CD4-positive, alpha-beta memory T cell (primary cell): ENCODE data around the gene ANKK1. TPM values are rescaled to one million over a fixed set of nuclear protein-coding genes. Genes with fewer than 3 reads are reported as not detected.

Experiments used
- CTCF ChIA-PET: fragments of 350-600 bp; sonication (Branson Sonifier 250); formaldehyde crosslinking; loops from one replicate; lab custom pipeline; 2021; ENCODE audit warnings: inconsistent platforms; ENCODE audit not compliant: partially characterized antibody; lab: Charles Lee
- POLR2A ChIA-PET: fragments of 350-600 bp; sonication (Branson Sonifier 250); formaldehyde crosslinking; loops from one replicate; lab custom pipeline; 2021; ENCODE audit not compliant: partially characterized antibody; lab: Charles Lee
- DNase-seq, 5 donors: peaks; one replicate each; pipeline versions ENCODE4 v3.0.0 to v3.0.0-alpha.2; 2020 to 2022; ENCODE audit warnings: mixed read lengths in 1 of 5
- H3K27ac ChIP-seq: one replicate; pipeline ENCODE4 v1.7.0; 2013; ENCODE audit warnings: low read depth, low read length
- H3K27me3 ChIP-seq: 2 replicates; pipeline ENCODE4 v1.7.0; 2013; ENCODE audit warnings: mild to moderate bottlenecking, low read length, moderate library complexity; ENCODE audit not compliant: insufficient read depth
- H3K36me3 ChIP-seq: 2 replicates; pipeline ENCODE4 v1.7.0; 2013; ENCODE audit warnings: mild to moderate bottlenecking, low read length, moderate library complexity; ENCODE audit not compliant: insufficient read depth
- H3K4me1 ChIP-seq: 2 replicates; pipeline ENCODE4 v1.7.0; 2013; ENCODE audit warnings: mild to moderate bottlenecking, low read length, moderate library complexity; ENCODE audit not compliant: insufficient read depth
- H3K4me3 ChIP-seq, 2 donors: one replicate each; pipeline ENCODE4 v1.7.0; 2013; ENCODE audit warnings: low read length in 2 of 2, mild to moderate bottlenecking in 1 of 2
- H3K9me3 ChIP-seq, 2 donors: one replicate each; pipeline ENCODE4 v1.7.0; 2013; ENCODE audit warnings: low read length in 2 of 2, control low read depth in 1 of 2; ENCODE audit not compliant: control insufficient read depth in 1 of 2
- H3K27ac Mint-ChIP-seq, 7 donors: one replicate each; pipeline ENCODE4 v1.8.0; 2020 to 2021; ENCODE audit warnings: mixed read lengths in 7 of 7, mild to moderate bottlenecking in 6 of 7, inconsistent platforms in 3 of 7, moderate library complexity in 3 of 7
- H3K27me3 Mint-ChIP-seq, 2 donors: one replicate each; pipeline ENCODE4 v1.8.0; 2020 to 2021; ENCODE audit warnings: mixed read lengths in 2 of 2
- H3K36me3 Mint-ChIP-seq, 2 donors: one replicate each; pipeline ENCODE4 v1.8.0; 2020 to 2021; ENCODE audit warnings: mixed read lengths in 2 of 2, inconsistent platforms in 1 of 2, mild to moderate bottlenecking in 1 of 2
- H3K4me1 Mint-ChIP-seq, 4 donors: one replicate each; pipeline ENCODE4 v1.8.0; 2020 to 2021; ENCODE audit warnings: mixed read lengths in 4 of 4, mild to moderate bottlenecking in 1 of 4
- H3K4me3 Mint-ChIP-seq, 8 donors: one replicate each; pipeline ENCODE4 v1.8.0; 2020 to 2021; ENCODE audit warnings: mixed read lengths in 8 of 8, mild to moderate bottlenecking in 7 of 8, moderate library complexity in 6 of 8, inconsistent platforms in 3 of 8
- H3K9me3 Mint-ChIP-seq, 8 donors: one replicate each; pipeline ENCODE4 v1.8.0; 2020 to 2021; ENCODE audit warnings: mixed read lengths in 8 of 8, mild to moderate bottlenecking in 5 of 8, inconsistent platforms in 3 of 8, moderate library complexity in 1 of 8
- intact Hi-C: fragments of 100-400 bp; cut with micrococcal nuclease; formaldehyde crosslinking; loops from one replicate; pipeline ENCODE4 v1.15.1; 2023
- polyA plus RNA-seq, 2 donors: library from polyadenylated mRNA; unstranded; fragments of 300-500 nt; fragmentation: Illumina TruSeq; gene quantifications; one replicate each; pipeline ENCODE4 v1.2.3, GENCODE V29; 2021
- total RNA-seq, 2 experiments: library from RNA; stranded (reverse); gene quantifications; one replicate each; pipeline ENCODE4 v1.2.3, GENCODE V29; 2021

ANKK1 gene
- total and polyA plus RNA-seq, 4 experiments from 2014 or later, result 0.24 to 3.8 (median 2.7) TPM; not detected in 1

DNA sequence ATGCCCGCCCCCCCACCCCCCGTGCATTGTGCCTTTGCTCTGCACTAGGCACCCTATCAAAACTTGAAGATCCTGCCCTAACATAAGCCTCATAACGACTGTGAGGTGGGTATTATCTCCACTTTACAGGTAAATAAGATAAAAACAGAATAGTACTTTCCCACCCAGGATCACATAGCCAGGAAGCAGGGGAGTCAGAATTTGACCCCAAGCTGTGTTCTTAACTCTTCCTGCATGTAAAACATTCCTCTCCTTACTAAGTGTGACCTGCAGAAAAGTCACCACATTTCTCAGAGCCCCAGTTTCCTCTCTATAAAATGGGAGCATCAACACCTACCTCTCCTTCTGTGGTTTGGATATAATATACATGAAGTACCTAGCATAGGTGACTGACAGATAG, 18.2 kb upstream of the ANKK1 start:
- Mint-ChIP-seq H3K4me1 (peaks cover 10 to 18% (median 12%) of the 10 kb centered on the region in 4 donors), H3K36me3 (peaks cover 61 to 70% of the 10 kb centered on the region in 2 donors), H3K9me3 (no peaks in the 10 kb centered on the region), H3K27ac (peak overlapping the region in 1 of 7 donors; percentile 72), H3K4me3 (no peak overlapping the region), H3K27me3 (no peaks in the 10 kb centered on the region)
- Histone ChIP-seq H3K27ac (no peak overlapping the region), H3K36me3 (peaks cover 19% of the 10 kb centered on the region), H3K9me3 (no peaks in the 10 kb centered on the region), H3K27me3 (no peaks in the 10 kb centered on the region), H3K4me3 (no peak overlapping the region), H3K4me1 (peaks cover 11% of the 10 kb centered on the region)
- ChIA-PET CTCF (no interaction called here), POLR2A (no interaction called here)
- no peak for DNase-seq
- intact Hi-C loops, result no loop called here

GRCh38 chr11:113370634-113371033, 16.9 kb upstream of the ANKK1 start:
- POLR2A ChIA-PET, result no interaction called here
- Mint-ChIP-seq H3K36me3 (peaks cover 53 to 65% of the 10 kb centered on the region in 2 donors), H3K27ac (no peak overlapping the region), H3K4me3 (no peak overlapping the region), H3K9me3 (no peaks in the 10 kb centered on the region), H3K27me3 (no peaks in the 10 kb centered on the region), H3K4me1 (peaks cover 7 to 12% (median 9%) of the 10 kb centered on the region in 4 donors)
- Histone ChIP-seq H3K27me3 (no peaks in the 10 kb centered on the region), H3K9me3 (no peaks in the 10 kb centered on the region), H3K36me3 (peaks cover 15% of the 10 kb centered on the region), H3K27ac (no peak overlapping the region), H3K4me3 (no peak overlapping the region), H3K4me1 (peaks cover 6% of the 10 kb centered on the region)
- intact Hi-C loops, result no loop called here
- DNase-seq, result no peak
- CTCF ChIA-PET, result no interaction called here

- Histone ChIP-seq H3K36me3 (peaks cover 15% of the 10 kb centered on the region), H3K4me3 (no peak overlapping the region), H3K4me1 (no peaks in the 10 kb centered on the region), H3K27me3 (no peaks in the 10 kb centered on the region), H3K9me3 (no peaks in the 10 kb centered on the region), H3K27ac (no peak overlapping the region)
- no peak overlapping the region for H3K4me3 Mint-ChIP-seq
- H3K4me1 Mint-ChIP-seq, result no peaks in the 10 kb centered on the region
- ChIA-PET CTCF (no interaction called here), POLR2A (no interaction called here)
- DNase-seq, result no peak
- no peaks in the 10 kb centered on the region for H3K9me3 Mint-ChIP-seq
- H3K27ac Mint-ChIP-seq, result no peak overlapping the region
- peaks cover 45 to 50% of the 10 kb centered on the region in 2 donors for H3K36me3 Mint-ChIP-seq
- intact Hi-C loops, result no loop called here
- no peaks in the 10 kb centered on the region for H3K27me3 Mint-ChIP-seq
These were observed 15.3 kb upstream of the ANKK1 start for GRCh38 chr11:113372309-113372708.

DNA sequence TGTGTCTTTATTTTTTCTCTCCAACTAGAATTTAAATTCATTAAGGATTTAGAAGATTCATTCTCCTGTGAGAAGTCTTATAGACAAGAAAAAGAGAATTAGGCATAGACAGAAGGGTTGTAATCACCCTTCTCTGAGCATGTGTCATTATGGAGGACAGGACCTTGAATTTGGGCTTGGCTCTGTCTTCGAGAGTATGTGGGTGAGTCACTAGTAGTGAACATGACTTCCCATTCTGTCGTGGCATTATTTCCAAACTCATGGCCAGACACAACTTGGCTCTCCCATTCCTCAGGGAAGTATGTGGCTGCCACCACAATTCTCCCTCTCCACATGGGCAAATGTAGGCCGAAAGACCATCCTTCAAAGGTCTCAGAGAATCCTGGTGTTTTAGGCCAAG, 14.3 kb upstream of the ANKK1 start:
- intact Hi-C loops, result no loop called here
- Histone ChIP-seq H3K9me3 (no peaks in the 10 kb centered on the region), H3K4me1 (no peaks in the 10 kb centered on the region), H3K36me3 (peaks cover 6% of the 10 kb centered on the region), H3K4me3 (no peak overlapping the region), H3K27ac (no peak overlapping the region), H3K27me3 (no peaks in the 10 kb centered on the region)
- no peaks in the 10 kb centered on the region for H3K9me3 Mint-ChIP-seq
- DNase-seq, result no peak
- no peak overlapping the region for H3K4me3 Mint-ChIP-seq
- no peaks in the 10 kb centered on the region for H3K27me3 Mint-ChIP-seq
- H3K27ac Mint-ChIP-seq, result peak overlapping the region in 1 of 7 donors; percentile 15
- ChIA-PET CTCF (no interaction called here), POLR2A (no interaction called here)
- H3K4me1 Mint-ChIP-seq, result no peaks in the 10 kb centered on the region
- peaks cover 37 to 54% of the 10 kb centered on the region in 2 donors for H3K36me3 Mint-ChIP-seq

DNA sequence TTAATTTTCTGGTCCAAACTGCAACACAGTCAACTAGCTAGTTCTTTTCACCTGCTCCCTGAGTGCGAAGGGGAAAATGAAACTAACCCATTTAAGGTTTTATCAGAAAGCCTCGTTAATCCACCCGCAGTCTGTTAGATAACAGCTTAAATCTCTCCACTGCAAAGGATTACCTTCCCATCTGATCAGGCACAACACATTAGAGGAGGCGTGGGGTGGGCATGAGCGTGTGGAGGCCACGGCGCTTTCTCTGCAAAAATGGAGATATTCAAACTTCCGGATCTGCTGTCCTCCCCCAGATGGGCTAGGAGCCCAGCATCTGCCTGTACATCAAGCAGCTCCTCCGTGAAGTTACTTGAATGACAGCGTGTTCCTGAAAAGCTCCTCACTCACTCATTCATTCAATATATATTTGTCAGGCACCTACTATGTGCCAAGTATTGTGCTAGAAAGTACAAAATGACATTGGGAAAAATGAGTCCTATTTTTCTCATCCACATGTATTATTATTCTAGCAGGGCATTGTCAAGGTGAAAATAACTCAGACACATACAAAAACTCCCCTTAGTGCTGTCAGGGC, 13.5 kb upstream of the ANKK1 start:
- Mint-ChIP-seq H3K9me3 (no peaks in the 10 kb centered on the region), H3K36me3 (peaks cover 34 to 54% of the 10 kb centered on the region in 2 donors), H3K4me3 (no peak overlapping the region), H3K27me3 (no peaks in the 10 kb centered on the region), H3K27ac (no peak overlapping the region), H3K4me1 (no peaks in the 10 kb centered on the region)
- no peak for DNase-seq
- ChIA-PET CTCF (no interaction called here), POLR2A (no interaction called here)
- Histone ChIP-seq H3K27me3 (no peaks in the 10 kb centered on the region), H3K4me1 (no peaks in the 10 kb centered on the region), H3K27ac (no peak overlapping the region), H3K9me3 (no peaks in the 10 kb centered on the region), H3K4me3 (no peak overlapping the region), H3K36me3 (no peaks in the 10 kb centered on the region)
- intact Hi-C loops, result no loop called here

DNA sequence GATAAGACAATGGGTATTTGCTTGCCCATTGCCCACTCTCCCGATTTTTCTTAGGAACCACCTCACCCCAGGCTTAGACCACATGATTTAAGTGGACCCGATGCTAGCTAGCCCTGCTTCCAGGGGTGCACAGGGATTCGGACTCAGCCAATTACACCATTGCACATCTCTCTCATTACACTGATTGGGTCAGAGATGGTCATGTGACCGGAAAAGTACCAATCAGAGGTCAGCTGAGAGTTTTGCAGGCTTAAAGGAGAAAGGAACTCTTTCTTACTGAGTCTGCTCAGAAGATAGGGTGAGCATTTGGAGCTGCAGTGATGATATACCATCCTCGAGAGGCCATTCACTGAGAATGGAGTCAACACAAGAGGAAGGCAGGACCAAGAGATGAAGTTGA, 12.2 kb upstream of the ANKK1 start:
- peaks cover 28 to 58% of the 10 kb centered on the region in 2 donors for H3K36me3 Mint-ChIP-seq
- intact Hi-C loops, result no loop called here
- Histone ChIP-seq H3K9me3 (no peaks in the 10 kb centered on the region), H3K4me1 (no peaks in the 10 kb centered on the region), H3K4me3 (no peak overlapping the region), H3K27ac (no peak overlapping the region), H3K27me3 (no peaks in the 10 kb centered on the region), H3K36me3 (no peaks in the 10 kb centered on the region)
- POLR2A ChIA-PET, result no interaction called here
- no peak overlapping the region for H3K27ac Mint-ChIP-seq
- CTCF ChIA-PET, result no interaction called here
- no peaks in the 10 kb centered on the region for H3K9me3 Mint-ChIP-seq
- H3K4me3 Mint-ChIP-seq, result no peak overlapping the region
- H3K4me1 Mint-ChIP-seq, result no peaks in the 10 kb centered on the region
- no peaks in the 10 kb centered on the region for H3K27me3 Mint-ChIP-seq
- DNase-seq, result no peak

GRCh38 chr11:113376156-113376555, 11.4 kb upstream of the ANKK1 start:
- Mint-ChIP-seq H3K27me3 (no peaks in the 10 kb centered on the region), H3K4me1 (no peaks in the 10 kb centered on the region), H3K27ac (no peak overlapping the region), H3K36me3 (peaks cover 26 to 58% of the 10 kb centered on the region in 2 donors), H3K4me3 (no peak overlapping the region), H3K9me3 (no peaks in the 10 kb centered on the region)
- no peak for DNase-seq
- Histone ChIP-seq H3K4me3 (no peak overlapping the region), H3K4me1 (no peaks in the 10 kb centered on the region), H3K9me3 (no peaks in the 10 kb centered on the region), H3K27me3 (no peaks in the 10 kb centered on the region), H3K36me3 (no peaks in the 10 kb centered on the region), H3K27ac (no peak overlapping the region)
- ChIA-PET POLR2A (no interaction called here), CTCF (no interaction called here)
- intact Hi-C loops, result no loop called here
